ENCODE results near the gene SLC7A6. TPM values are rescaled to one million over a fixed set of nuclear protein-coding genes. Genes with fewer than 3 reads are reported as not detected.

The SLC7A6 gene
- total and polyA plus RNA-seq, 2 experiments from 2014 or later: 17.3 to 20.9 TPM

DNA sequence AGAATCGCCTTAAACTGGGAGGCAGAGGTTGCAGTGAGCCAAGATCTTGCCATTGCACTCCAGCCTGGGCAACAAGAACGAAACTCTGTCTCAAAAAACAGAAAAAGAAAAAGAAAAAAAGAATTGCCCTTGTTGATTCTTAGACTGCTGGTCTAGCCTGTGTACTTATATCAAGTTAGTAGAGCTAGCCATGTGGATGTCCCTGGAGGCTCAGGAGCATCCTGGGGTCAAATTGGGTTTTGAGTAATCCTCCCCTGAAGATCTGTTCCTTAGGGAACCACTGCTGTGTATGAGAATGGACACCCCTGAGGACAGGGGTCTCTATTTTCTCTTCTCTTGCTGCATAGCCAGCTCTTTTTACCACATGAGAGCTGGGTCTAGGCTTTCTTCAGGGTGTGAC is 24.9 kb downstream of the SLC7A6 start:
- H3K4me1 ChIP-seq (ENCODE audit: insufficient read depth): peaks cover 44% of the 10 kb centered on the region
- H3F3A ChIP-seq (ENCODE audit: insufficient read depth): peaks cover 37% of the 10 kb centered on the region
- H4K20me1 ChIP-seq (ENCODE audit: insufficient read depth): 0 out of 2 replicates have a peak, but pooled peaks cover 3% of the 10 kb centered on the region
- DNase-seq: no peak
- TF ChIP-seq EZH2phosphoT487 (IDR thresholded peaks at IDR 0.05; ENCODE audit: insufficient read depth, low read depth) (no peak), EZH2 (IDR thresholded peaks at IDR 0.05; ENCODE audit: insufficient read depth, poor library complexity, severe bottlenecking) (no peak)
- in situ Hi-C loops (cut with MboI): no loop called here
- peak overlapping the region; percentile 87; the same call in 1 of the 2 replicates for H3K27ac ChIP-seq
- H3K79me2 ChIP-seq (ENCODE audit: insufficient read depth): peaks cover 90% of the 10 kb centered on the region
- H3K9ac ChIP-seq: no peak overlapping the region
- 90 to 92% methylated on average over 2 of the region's 2 CpGs for WGBS, 2 experiments (ENCODE audit: low coverage in 1 of 2, low lambda C conversion rate in 2 of 2, missing lambda C conversion rate in 2 of 2)
- H3K4me2 ChIP-seq (ENCODE audit: unreplicated experiment): peak overlapping the region; percentile 46
- H3K4me3 ChIP-seq: no peak overlapping the region
- H3K36me3 ChIP-seq (ENCODE audit: low read depth): peaks cover 22% of the 10 kb centered on the region
- no peaks in the 10 kb centered on the region for H3K9me3 ChIP-seq (ENCODE audit: low read depth)
- no peak overlapping the region for H2AFZ ChIP-seq
- no peaks in the 10 kb centered on the region for H3K9me2 ChIP-seq (ENCODE audit: insufficient read depth)
- H3K27me3 ChIP-seq (replicated peaks; ENCODE audit: insufficient read depth): no peaks in the 10 kb centered on the region

DNA sequence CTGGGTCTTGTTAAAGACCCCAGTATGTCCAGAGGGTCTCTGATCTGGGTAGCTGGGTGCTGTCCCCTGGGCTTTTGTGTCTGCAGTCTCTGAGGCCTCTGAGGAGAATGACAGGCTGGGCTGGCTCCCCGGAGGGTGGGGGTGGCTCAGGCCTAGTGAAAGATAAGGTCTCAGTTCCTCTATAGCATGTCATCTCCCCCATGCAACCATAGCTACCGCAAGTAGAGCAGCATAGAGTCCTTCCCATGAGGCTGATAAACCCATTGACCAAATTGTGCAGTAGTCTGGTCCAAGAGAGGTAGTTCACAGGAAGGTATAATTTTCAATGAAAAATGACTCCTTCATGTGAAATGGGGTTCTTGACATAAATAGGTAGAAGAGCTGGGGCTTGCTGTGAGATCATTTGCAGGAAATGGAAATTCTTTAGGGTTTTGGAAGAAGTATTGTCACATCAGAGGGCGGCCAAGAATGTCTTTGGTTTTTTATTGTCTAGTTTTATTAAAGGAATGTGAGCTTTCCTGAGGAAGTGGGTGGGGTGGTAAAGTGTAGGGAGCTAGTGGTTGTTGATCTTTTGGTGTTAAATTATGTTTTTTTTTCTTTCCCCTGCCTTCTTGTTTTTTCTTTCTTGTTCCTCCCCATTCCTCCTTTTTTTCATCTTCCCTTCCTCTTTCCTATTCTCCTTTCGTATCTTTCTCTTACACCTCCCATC is 25.4 kb downstream of the SLC7A6 start:
- H3K9ac ChIP-seq: no peak overlapping the region
- DNase-seq: peak; percentile 54
- in situ Hi-C loops (cut with MboI): no loop called here
- peaks cover 44% of the 10 kb centered on the region for H3K4me1 ChIP-seq (ENCODE audit: insufficient read depth)
- H3K27ac ChIP-seq: peak overlapping the region; percentile 87
- WGBS, 2 experiments (ENCODE audit: low coverage in 1 of 2, low lambda C conversion rate in 2 of 2, missing lambda C conversion rate in 2 of 2): 68 to 73% methylated on average over 4 of the region's 4 CpGs
- no peaks in the 10 kb centered on the region for H3K9me2 ChIP-seq (ENCODE audit: insufficient read depth)
- H3F3A ChIP-seq (ENCODE audit: insufficient read depth): peaks cover 37% of the 10 kb centered on the region
- no peak overlapping the region for H2AFZ ChIP-seq
- H3K4me3 ChIP-seq: no peak overlapping the region
- H3K4me2 ChIP-seq (ENCODE audit: unreplicated experiment): peak overlapping the region; percentile 46
- no peaks in the 10 kb centered on the region for H3K9me3 ChIP-seq (ENCODE audit: low read depth)
- H3K27me3 ChIP-seq (replicated peaks; ENCODE audit: insufficient read depth): no peaks in the 10 kb centered on the region
- TF ChIP-seq EZH2phosphoT487 (IDR thresholded peaks at IDR 0.05; ENCODE audit: insufficient read depth, low read depth): no peak
- TF ChIP-seq EZH2 (IDR thresholded peaks at IDR 0.05; ENCODE audit: insufficient read depth, poor library complexity, severe bottlenecking): no peak
- H4K20me1 ChIP-seq (ENCODE audit: insufficient read depth): 0 out of 2 replicates have a peak, but pooled peaks cover 3% of the 10 kb centered on the region
- peaks cover 90% of the 10 kb centered on the region for H3K79me2 ChIP-seq (ENCODE audit: insufficient read depth)
- peaks cover 23% of the 10 kb centered on the region for H3K36me3 ChIP-seq (ENCODE audit: low read depth)

GRCh38 chr16:68290450-68290849 is 26.1 kb downstream of the SLC7A6 start:
- Histone ChIP-seq H2AFZ (no peak overlapping the region), H3F3A (ENCODE audit: insufficient read depth) (peaks cover 37% of the 10 kb centered on the region), H3K9me2 (ENCODE audit: insufficient read depth) (no peaks in the 10 kb centered on the region), H3K27ac (peak overlapping the region; percentile 11), H4K20me1 (ENCODE audit: insufficient read depth) (0 out of 2 replicates have a peak, but pooled peaks cover 3% of the 10 kb centered on the region), H3K4me1 (ENCODE audit: insufficient read depth) (peaks cover 44% of the 10 kb centered on the region), H3K79me2 (ENCODE audit: insufficient read depth) (peaks cover 90% of the 10 kb centered on the region), H3K4me2 (ENCODE audit: unreplicated experiment) (peak overlapping the region; percentile 46), H3K36me3 (ENCODE audit: low read depth) (peaks cover 27% of the 10 kb centered on the region), H3K27me3 (replicated peaks; ENCODE audit: insufficient read depth) (no peaks in the 10 kb centered on the region), H3K4me3 (no peak overlapping the region), H3K9ac (no peak overlapping the region), H3K9me3 (ENCODE audit: low read depth) (no peaks in the 10 kb centered on the region)
- no peak for DNase-seq
- TF ChIP-seq EZH2phosphoT487 (IDR thresholded peaks at IDR 0.05; ENCODE audit: insufficient read depth, low read depth): no peak
- 88 to 89% methylated on average over 5 to 6 of the region's 6 CpGs for WGBS, 2 experiments (ENCODE audit: low coverage in 1 of 2, low lambda C conversion rate in 2 of 2, missing lambda C conversion rate in 2 of 2)
- in situ Hi-C loops (cut with MboI): no loop called here

- Histone ChIP-seq H3K4me3 (no peak overlapping the region), H2AFZ (no peak overlapping the region), H4K20me1 (ENCODE audit: insufficient read depth) (0 out of 2 replicates have a peak, but pooled peaks cover 3% of the 10 kb centered on the region), H3K36me3 (ENCODE audit: low read depth) (peaks cover 33% of the 10 kb centered on the region), H3K79me2 (ENCODE audit: insufficient read depth) (peaks cover 90% of the 10 kb centered on the region), H3K4me1 (ENCODE audit: insufficient read depth) (peaks cover 44% of the 10 kb centered on the region), H3K9me3 (ENCODE audit: low read depth) (no peaks in the 10 kb centered on the region), H3K27me3 (replicated peaks; ENCODE audit: insufficient read depth) (no peaks in the 10 kb centered on the region), H3K27ac (no peak overlapping the region), H3K9me2 (ENCODE audit: insufficient read depth) (no peaks in the 10 kb centered on the region), H3K4me2 (ENCODE audit: unreplicated experiment) (no peak overlapping the region), H3K9ac (no peak overlapping the region), H3F3A (ENCODE audit: insufficient read depth) (peaks cover 37% of the 10 kb centered on the region)
- TF ChIP-seq EZH2 (IDR thresholded peaks at IDR 0.05; ENCODE audit: insufficient read depth, poor library complexity, severe bottlenecking) (no peak), EZH2phosphoT487 (IDR thresholded peaks at IDR 0.05; ENCODE audit: insufficient read depth, low read depth) (no peak)
- no peak for DNase-seq
- 47 to 54% methylated on average over 4 of the region's 4 CpGs for WGBS, 2 experiments (ENCODE audit: low coverage in 1 of 2, low lambda C conversion rate in 2 of 2, missing lambda C conversion rate in 2 of 2)
- in situ Hi-C loops (cut with MboI): no loop called here
Observed at GRCh38 chr16:68291227-68291626, 26.9 kb downstream of the SLC7A6 start.
